Spleen (tissue), 11 donors: ENCODE results near the gene CDK14. TPM values are rescaled to one million over a fixed set of nuclear protein-coding genes. Genes with fewer than 3 reads are reported as not detected.

Experiments
- DNase-seq: peaks from one replicate; pipeline ENCODE4 v3.0.0-alpha.2; 2020
- H3K27ac ChIP-seq, 8 donors: fragments of 200-600 bp; sonication (generic) in 7 of 8; 1 replicate in 4 of 8; 2 replicates in 4 of 8; pipeline versions ENCODE4 v1.5.0 to v1.8.0; 2016 to 2021; ENCODE audit warnings: inconsistent platforms in 4 of 8, mild to moderate bottlenecking in 4 of 8, moderate library complexity in 1 of 8
- H3K27me3 ChIP-seq, 7 donors: fragments of 200-600 bp; sonication (generic) in 6 of 7; replicated peaks in 1 of 7; 1 replicate in 4 of 7; 2 replicates in 3 of 7; pipeline versions ENCODE4 v1.5.0 to v1.8.0; 2016 to 2021; ENCODE audit warnings: inconsistent platforms in 3 of 7, mild to moderate bottlenecking in 1 of 7
- H3K36me3 ChIP-seq, 6 donors: fragments of 200-600 bp; sonication (generic) in 5 of 6; 1 replicate in 4 of 6; 2 replicates in 2 of 6; pipeline versions ENCODE4 v1.5.0 to v1.8.0; 2016 to 2021; ENCODE audit warnings: inconsistent platforms in 2 of 6
- H3K4me1 ChIP-seq, 6 donors: fragments of 200-600 bp; sonication (generic) in 5 of 6; 1 replicate in 3 of 6; 2 replicates in 3 of 6; pipeline versions ENCODE4 v1.5.0 to v1.8.0; 2016 to 2021; ENCODE audit warnings: inconsistent platforms in 3 of 6
- H3K4me3 ChIP-seq, 8 donors: fragments of 200-600 bp; sonication (generic) in 7 of 8; 1 replicate in 4 of 8; 2 replicates in 4 of 8; pipeline versions ENCODE4 v1.5.0 to v1.8.0; 2016 to 2021; ENCODE audit warnings: inconsistent platforms in 4 of 8, mild to moderate bottlenecking in 4 of 8, moderate library complexity in 2 of 8
- H3K9me3 ChIP-seq, 8 donors: fragments of 200-600 bp; sonication (generic) in 7 of 8; 1 replicate in 4 of 8; 2 replicates in 4 of 8; pipeline versions ENCODE4 v1.5.0 to v1.8.0; 2016 to 2021; ENCODE audit warnings: inconsistent platforms in 4 of 8
- POLR2A ChIP-seq, 3 donors: fragments of 450-650 bp; IDR thresholded peaks; one replicate each; pipeline ENCODE4 v1.5.1; 2017; ENCODE audit warnings: antibody characterized with exemption in 3 of 3, mild to moderate bottlenecking in 1 of 3
- POLR2AphosphoS5 ChIP-seq, 3 donors: sonication (generic); formaldehyde crosslinking; IDR thresholded peaks; one replicate each; pipeline ENCODE4 v1.5.1; 2017; ENCODE audit warnings: antibody characterized with exemption in 3 of 3
- WGBS, 5 donors: extraction: QIAGEN DNeasy Blood & Tissue Kit in 3 of 5; methylation state at CpG; one replicate each; pipeline versions ENCODE4 v1.1.5 to v1.1.7; 2013 to 2018; 5-methylcytosine and 5-hydroxymethylcytosine counted together
- intact Hi-C: fragments of 100-400 bp; cut with DNase I; formaldehyde crosslinking; loops from one replicate; pipeline ENCODE4 v1.15.0; 2023; ENCODE audit warnings: low total_unique reads
- polyA plus RNA-seq, 3 donors: library from polyadenylated mRNA; stranded (reverse); fragments of 200-250 nt; gene quantifications; one replicate each; pipeline ENCODE4 v1.2.1, GENCODE V29; 2013
- total RNA-seq, 7 donors: library from RNA; depleted of rRNA in 3 of 7; stranded (reverse); fragments of >200 nt in 3 of 7; fragmentation: NEBNext Ultra II Directional in 4 of 7; extraction: Animal tissue kit (Norgen Biotek cat#: 25700) in 4 of 7; gene quantifications; one replicate each; pipeline versions ENCODE4 v1.1.0 to v1.2.1, GENCODE V29; 2016 to 2021
- TF ChIP-seq, protein P1 (sequence below), 11 experiments: fragments of 200-600 bp in 7 of 11; fragments of 450-650 bp in 4 of 11; sonication (generic) in 4 of 11; IDR thresholded peaks in 8 of 11; conservative IDR thresholded peaks in 3 of 11; 1 replicate in 7 of 11; 2 replicates in 4 of 11; pipeline versions ENCODE4 v1.4.0 to v1.8.0; 2016 to 2021; ENCODE audit warnings: antibody characterized with exemption in 11 of 11, inconsistent platforms in 4 of 11, mild to moderate bottlenecking in 1 of 11
- donor health status: healthy with polysubstance abuse.
- donor health status: DM: no; HTN: no; CAD: no; lungs with moderate emphysema.
- donor health status: DM: no; HTN: no; CAD: no.
- donor health status: Bipolar disorder and iron deficiency.
- donor health status: healthy.
- donor health status: DM: no; HTN: no; CAD: no.
- donor health status: DM: yes; HTN: yes; CAD: no.

Gene CDK14
- total and polyA plus RNA-seq, 10 donors: 6.6 to 109 (median 51.2) TPM

GRCh38 chr7:90897961-90898469 lies 301.9 kb downstream of the CDK14 start:
- no peaks in the 10 kb centered on the region for H3K27me3 ChIP-seq
- H3K4me3 ChIP-seq: no peak overlapping the region
- no peaks in the 10 kb centered on the region for H3K9me3 ChIP-seq
- TF ChIP-seq POLR2AphosphoS5 (IDR thresholded peaks at IDR 0.05): no peak
- TF ChIP-seq POLR2A (IDR thresholded peaks at IDR 0.05): no peak
- TF ChIP-seq, protein P1, sequence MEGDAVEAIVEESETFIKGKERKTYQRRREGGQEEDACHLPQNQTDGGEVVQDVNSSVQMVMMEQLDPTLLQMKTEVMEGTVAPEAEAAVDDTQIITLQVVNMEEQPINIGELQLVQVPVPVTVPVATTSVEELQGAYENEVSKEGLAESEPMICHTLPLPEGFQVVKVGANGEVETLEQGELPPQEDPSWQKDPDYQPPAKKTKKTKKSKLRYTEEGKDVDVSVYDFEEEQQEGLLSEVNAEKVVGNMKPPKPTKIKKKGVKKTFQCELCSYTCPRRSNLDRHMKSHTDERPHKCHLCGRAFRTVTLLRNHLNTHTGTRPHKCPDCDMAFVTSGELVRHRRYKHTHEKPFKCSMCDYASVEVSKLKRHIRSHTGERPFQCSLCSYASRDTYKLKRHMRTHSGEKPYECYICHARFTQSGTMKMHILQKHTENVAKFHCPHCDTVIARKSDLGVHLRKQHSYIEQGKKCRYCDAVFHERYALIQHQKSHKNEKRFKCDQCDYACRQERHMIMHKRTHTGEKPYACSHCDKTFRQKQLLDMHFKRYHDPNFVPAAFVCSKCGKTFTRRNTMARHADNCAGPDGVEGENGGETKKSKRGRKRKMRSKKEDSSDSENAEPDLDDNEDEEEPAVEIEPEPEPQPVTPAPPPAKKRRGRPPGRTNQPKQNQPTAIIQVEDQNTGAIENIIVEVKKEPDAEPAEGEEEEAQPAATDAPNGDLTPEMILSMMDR (IDR thresholded peaks at IDR 0.05 in 8 of 11, conservative IDR thresholded peaks at IDR 0.05 in 3 of 11): no peak
- DNase-seq: no peak
- H3K36me3 ChIP-seq: peaks cover 0 to 8% (median 0%) of the 10 kb centered on the region in 6 donors
- intact Hi-C loops: no loop called here
- no peaks in the 10 kb centered on the region for H3K4me1 ChIP-seq
- H3K27ac ChIP-seq: no peak overlapping the region

GRCh38 chr7:90900628-90901356 lies 304.7 kb downstream of the CDK14 start:
- TF ChIP-seq POLR2AphosphoS5 (IDR thresholded peaks at IDR 0.05) (no peak), POLR2A (IDR thresholded peaks at IDR 0.05) (no peak)
- TF ChIP-seq, protein P1 (IDR thresholded peaks at IDR 0.05 in 8 of 11, conservative IDR thresholded peaks at IDR 0.05 in 3 of 11): no peak
- Histone ChIP-seq H3K4me1 (no peaks in the 10 kb centered on the region), H3K27me3 (no peaks in the 10 kb centered on the region), H3K9me3 (no peaks in the 10 kb centered on the region), H3K4me3 (no peak overlapping the region), H3K27ac (no peak overlapping the region), H3K36me3 (peaks cover 0 to 8% (median 0%) of the 10 kb centered on the region in 6 donors)
- intact Hi-C loops: no loop called here
- 65 to 80% (median 68%) methylated on average over 4 of the region's 4 CpGs for WGBS, 5 donors
- DNase-seq: no peak

DNA sequence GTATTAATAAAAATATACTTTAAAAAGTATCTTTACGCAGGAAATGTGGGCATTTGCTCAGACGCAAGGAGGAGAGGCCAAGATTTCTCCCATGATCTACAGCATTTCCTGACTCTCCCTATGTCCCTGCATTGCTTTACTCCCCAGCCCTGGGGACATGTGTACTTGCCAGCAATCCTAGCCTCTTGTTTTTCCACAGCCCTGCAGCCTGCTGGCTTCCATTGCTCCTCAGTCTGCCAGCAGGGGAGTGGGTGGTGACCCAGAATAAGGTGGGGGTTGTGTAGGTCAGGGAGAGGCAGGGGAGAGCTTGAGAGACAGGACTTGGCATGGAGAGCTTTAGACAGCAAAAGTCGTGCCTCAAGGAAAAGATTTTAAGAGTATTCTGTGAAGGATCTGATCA lies 307.7 kb downstream of the CDK14 start:
- H3K36me3 ChIP-seq: peaks cover 0 to 13% (median 0%) of the 10 kb centered on the region in 6 donors
- H3K27ac ChIP-seq: no peak overlapping the region
- TF ChIP-seq POLR2AphosphoS5 (IDR thresholded peaks at IDR 0.05) (no peak), POLR2A (IDR thresholded peaks at IDR 0.05) (no peak)
- TF ChIP-seq, protein P1 (IDR thresholded peaks at IDR 0.05 in 8 of 11, conservative IDR thresholded peaks at IDR 0.05 in 3 of 11): no peak
- H3K9me3 ChIP-seq: no peaks in the 10 kb centered on the region
- H3K27me3 ChIP-seq: no peaks in the 10 kb centered on the region
- DNase-seq: no peak
- intact Hi-C loops: no loop called here
- H3K4me3 ChIP-seq: no peak overlapping the region
- WGBS, 5 donors: 73 to 86% (median 82%) methylated on average over 3 of the region's 3 CpGs
- H3K4me1 ChIP-seq: no peaks in the 10 kb centered on the region

DNA sequence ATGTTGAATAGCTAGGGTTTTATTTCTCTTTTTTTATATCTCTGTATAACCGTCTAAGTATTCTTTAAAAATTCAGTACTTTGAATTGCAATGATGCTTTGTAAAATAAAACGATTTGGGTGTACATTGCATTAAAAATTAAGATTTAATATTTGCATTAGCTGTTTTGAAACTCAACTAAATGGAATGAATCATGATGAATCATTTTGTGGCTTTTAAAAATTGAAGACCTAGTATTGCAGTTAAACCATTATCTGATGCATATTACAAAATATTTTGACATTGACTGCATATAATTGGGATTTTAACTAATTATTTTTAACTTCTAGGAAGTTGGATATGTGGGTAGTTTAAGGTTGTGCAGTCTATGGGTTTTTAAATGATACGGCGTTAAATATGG lies 314.0 kb downstream of the CDK14 start:
- H3K4me3 ChIP-seq: no peak overlapping the region
- no peaks in the 10 kb centered on the region for H3K4me1 ChIP-seq
- no peaks in the 10 kb centered on the region for H3K27me3 ChIP-seq
- DNase-seq: no peak
- TF ChIP-seq POLR2AphosphoS5 (IDR thresholded peaks at IDR 0.05) (no peak), POLR2A (IDR thresholded peaks at IDR 0.05) (no peak)
- TF ChIP-seq, protein P1 (IDR thresholded peaks at IDR 0.05 in 8 of 11, conservative IDR thresholded peaks at IDR 0.05 in 3 of 11): no peak
- no peaks in the 10 kb centered on the region for H3K9me3 ChIP-seq
- no peak overlapping the region for H3K27ac ChIP-seq
- WGBS, 5 donors: 89 to 95% (median 94%) methylated on average over 4 of the region's 4 CpGs
- intact Hi-C loops: no loop called here
- peaks cover 0 to 5% (median 0%) of the 10 kb centered on the region in 6 donors for H3K36me3 ChIP-seq
